KMS-11 (cell line): ENCODE data around the gene NOXA1.

ENCODE experiments used
- H2AFZ ChIP-seq: fragments of 200-600 bp; sonication (generic); 2 replicates; pipeline ENCODE4 v1.6.1; 2016; ENCODE audit warnings: antibody characterized with exemption, mixed run types, low read depth
- H3K27ac ChIP-seq: fragments of 200-600 bp; sonication (generic); 2 replicates; pipeline ENCODE4 v1.6.1; 2016; ENCODE audit warnings: mild to moderate bottlenecking, mixed run types
- H3K27me3 ChIP-seq: fragments of 200-600 bp; sonication (generic); 2 replicates; pipeline ENCODE4 v1.6.1; 2017; ENCODE audit warnings: mild to moderate bottlenecking, low read depth, mixed run types, moderate library complexity; ENCODE audit not compliant: insufficient read depth
- H3K36me3 ChIP-seq: fragments of 200-600 bp; sonication (generic); 2 replicates; pipeline ENCODE4 v1.6.1; 2017; ENCODE audit warnings: mild to moderate bottlenecking, mixed run types; ENCODE audit not compliant: insufficient read depth
- H3K4me1 ChIP-seq: fragments of 200-600 bp; sonication (generic); 2 replicates; pipeline ENCODE4 v1.6.1; 2016; ENCODE audit warnings: mild to moderate bottlenecking, low read depth, mixed run types; ENCODE audit not compliant: poor library complexity, severe bottlenecking
- H3K4me2 ChIP-seq: fragments of 200-600 bp; sonication (generic); 2 replicates; pipeline ENCODE4 v1.7.0; 2016; ENCODE audit warnings: mild to moderate bottlenecking, mixed run types
- H3K4me3 ChIP-seq: fragments of 200-600 bp; sonication (generic); IDR thresholded peaks from 2 replicates; pipeline ENCODE4 v1.6.1; 2017; ENCODE audit warnings: low read depth, low read length, mixed read lengths; ENCODE audit not compliant: insufficient read depth
- H3K79me2 ChIP-seq: fragments of 200-600 bp; sonication (generic); 2 replicates; pipeline ENCODE4 v1.6.1; 2016; ENCODE audit warnings: low read depth, mixed run types; ENCODE audit not compliant: insufficient read depth
- H3K9ac ChIP-seq: fragments of 200-600 bp; sonication (generic); 2 replicates; pipeline ENCODE4 v1.6.1; 2016; ENCODE audit warnings: mild to moderate bottlenecking, mixed run types
- H4K20me1 ChIP-seq: fragments of 200-600 bp; sonication (generic); 2 replicates; pipeline ENCODE4 v1.6.1; 2016; ENCODE audit warnings: mild to moderate bottlenecking, mixed run types; ENCODE audit not compliant: insufficient read depth
- CTCF ChIP-seq: fragments of 200-600 bp; sonication (generic); conservative IDR thresholded peaks from 2 replicates; pipeline ENCODE4 v1.6.1; 2017; ENCODE audit warnings: low read depth, mild to moderate bottlenecking, antibody characterized with exemption, low read length, moderate library complexity, mixed read lengths

Gene NOXA1

GRCh38 chr9:137462986-137463930, 40.1 kb downstream of the NOXA1 start:
- H3K4me2 ChIP-seq: no peak overlapping the region

GRCh38 chr9:137463931-137464290, 40.7 kb downstream of the NOXA1 start:
- no peak overlapping the region for H3K4me3 ChIP-seq
- no peak overlapping the region for H2AFZ ChIP-seq
- no peaks in the 10 kb centered on the region for H4K20me1 ChIP-seq
- peaks cover 11% of the 10 kb centered on the region for H3K4me1 ChIP-seq
- H3K4me2 ChIP-seq: no peak overlapping the region
- H3K36me3 ChIP-seq: no peaks in the 10 kb centered on the region
- no peak overlapping the region for H3K27ac ChIP-seq
- no peaks in the 10 kb centered on the region for H3K27me3 ChIP-seq
- H3K9ac ChIP-seq: no peak overlapping the region
- TF ChIP-seq CTCF: no peak
- no peaks in the 10 kb centered on the region for H3K79me2 ChIP-seq

More at GRCh38 chr9:137462986-137463930, 40.1 kb downstream of the NOXA1 start:
- Histone ChIP-seq H3K4me1 (peaks cover 11% of the 10 kb centered on the region), H3K4me3 (no peak overlapping the region), H3K36me3 (no peaks in the 10 kb centered on the region), H2AFZ (no peak overlapping the region), H3K27me3 (no peaks in the 10 kb centered on the region), H4K20me1 (no peaks in the 10 kb centered on the region), H3K27ac (no peak overlapping the region), H3K79me2 (no peaks in the 10 kb centered on the region), H3K9ac (no peak overlapping the region)
- TF ChIP-seq CTCF: no peak

- Histone ChIP-seq H3K27me3 (no peaks in the 10 kb centered on the region), H4K20me1 (no peaks in the 10 kb centered on the region), H3K79me2 (no peaks in the 10 kb centered on the region), H3K9ac (no peak overlapping the region), H3K4me3 (no peak overlapping the region), H3K36me3 (no peaks in the 10 kb centered on the region), H3K27ac (no peak overlapping the region), H3K4me1 (peaks cover 9% of the 10 kb centered on the region), H3K4me2 (no peak overlapping the region), H2AFZ (no peak overlapping the region)
- TF ChIP-seq CTCF: no peak
These were observed 41.3 kb downstream of the NOXA1 start for GRCh38 chr9:137464291-137464999.

- no peak overlapping the region for H3K4me3 ChIP-seq
- no peaks in the 10 kb centered on the region for H3K36me3 ChIP-seq
- no peak overlapping the region for H3K27ac ChIP-seq
- H4K20me1 ChIP-seq: no peaks in the 10 kb centered on the region
- no peaks in the 10 kb centered on the region; the same call in 1 of the 2 replicates for H3K27me3 ChIP-seq
- peaks cover 4% of the 10 kb centered on the region for H3K4me1 ChIP-seq
- no peaks in the 10 kb centered on the region for H3K79me2 ChIP-seq
- no peak overlapping the region for H2AFZ ChIP-seq
- no peak for TF ChIP-seq CTCF
- H3K4me2 ChIP-seq: no peak overlapping the region
- no peak overlapping the region for H3K9ac ChIP-seq
These were observed 42.0 kb downstream of the NOXA1 start for GRCh38 chr9:137465000-137465719.
